ENCODE measurements around the gene FYB1.

FYB1 gene

GRCh38 chr5:39164016-39164415 is 55.3 kb downstream of the FYB1 start:
- DNase-seq (ENCODE audit: low read depth): no peak
- TF ChIP-seq, protein P1, sequence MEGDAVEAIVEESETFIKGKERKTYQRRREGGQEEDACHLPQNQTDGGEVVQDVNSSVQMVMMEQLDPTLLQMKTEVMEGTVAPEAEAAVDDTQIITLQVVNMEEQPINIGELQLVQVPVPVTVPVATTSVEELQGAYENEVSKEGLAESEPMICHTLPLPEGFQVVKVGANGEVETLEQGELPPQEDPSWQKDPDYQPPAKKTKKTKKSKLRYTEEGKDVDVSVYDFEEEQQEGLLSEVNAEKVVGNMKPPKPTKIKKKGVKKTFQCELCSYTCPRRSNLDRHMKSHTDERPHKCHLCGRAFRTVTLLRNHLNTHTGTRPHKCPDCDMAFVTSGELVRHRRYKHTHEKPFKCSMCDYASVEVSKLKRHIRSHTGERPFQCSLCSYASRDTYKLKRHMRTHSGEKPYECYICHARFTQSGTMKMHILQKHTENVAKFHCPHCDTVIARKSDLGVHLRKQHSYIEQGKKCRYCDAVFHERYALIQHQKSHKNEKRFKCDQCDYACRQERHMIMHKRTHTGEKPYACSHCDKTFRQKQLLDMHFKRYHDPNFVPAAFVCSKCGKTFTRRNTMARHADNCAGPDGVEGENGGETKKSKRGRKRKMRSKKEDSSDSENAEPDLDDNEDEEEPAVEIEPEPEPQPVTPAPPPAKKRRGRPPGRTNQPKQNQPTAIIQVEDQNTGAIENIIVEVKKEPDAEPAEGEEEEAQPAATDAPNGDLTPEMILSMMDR (conservative IDR thresholded peaks at IDR 0.05; ENCODE audit: control insufficient read depth, insufficient read depth, low read depth, low read length): no peak
- H3K4me3 ChIP-seq (ENCODE audit: control insufficient read depth, low read depth, low read length): no peak overlapping the region

DNA sequence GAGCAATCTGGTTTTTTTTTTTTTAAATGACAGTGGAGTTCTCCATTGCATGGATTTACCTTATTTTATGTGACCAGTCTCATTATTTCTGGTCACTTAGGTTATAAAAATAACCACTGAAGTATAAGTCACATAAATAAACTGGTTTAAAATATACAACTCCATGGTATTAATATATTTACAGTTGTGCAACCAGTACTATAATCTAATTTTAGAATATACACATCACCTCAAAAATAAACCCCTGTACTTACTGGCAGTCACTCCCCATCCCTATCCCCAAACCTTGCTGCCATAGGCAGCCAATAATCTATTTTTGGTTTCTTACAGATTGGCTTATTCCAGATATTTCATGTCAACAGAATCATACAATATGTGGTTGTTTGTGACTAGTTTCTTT is 57.8 kb downstream of the FYB1 start:
- no peak for DNase-seq (ENCODE audit: low read depth)
- H3K4me3 ChIP-seq (ENCODE audit: control insufficient read depth, low read depth, low read length): no peak overlapping the region
- TF ChIP-seq, protein P1 (conservative IDR thresholded peaks at IDR 0.05; ENCODE audit: control insufficient read depth, insufficient read depth, low read depth, low read length): no peak

DNA sequence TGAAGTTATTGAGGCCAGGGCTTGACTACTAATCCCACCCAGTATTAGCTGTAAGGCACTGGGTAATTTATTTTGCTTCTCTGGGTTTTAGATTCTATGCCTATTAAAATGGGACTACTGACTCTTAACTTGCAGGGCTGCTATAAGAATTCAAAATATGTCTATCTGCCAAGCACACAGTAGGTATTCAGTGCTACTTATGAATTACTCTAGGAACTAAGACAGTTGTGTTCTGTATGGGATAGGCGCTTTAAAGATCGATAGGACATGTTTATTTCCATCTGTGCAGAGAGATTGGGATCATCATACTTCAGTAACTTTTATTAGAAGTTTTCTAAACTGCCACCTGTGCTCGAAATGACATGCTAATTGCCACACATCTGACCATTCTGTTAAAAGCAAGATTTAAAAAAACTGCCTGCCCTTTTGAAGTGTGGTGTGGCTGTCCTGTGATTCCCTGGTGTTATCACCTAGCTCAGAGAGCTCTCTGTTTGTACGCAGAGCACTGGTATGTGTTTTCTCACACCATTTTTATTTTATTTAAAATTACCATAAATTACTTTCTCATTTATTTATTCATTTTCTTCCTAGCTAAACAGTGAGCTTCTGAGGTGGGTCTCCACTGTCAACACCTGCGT is 58.7 kb downstream of the FYB1 start:
- no peak for DNase-seq (ENCODE audit: low read depth)
- TF ChIP-seq, protein P1 (conservative IDR thresholded peaks at IDR 0.05; ENCODE audit: control insufficient read depth, insufficient read depth, low read depth, low read length): no peak
- no peak overlapping the region for H3K4me3 ChIP-seq (ENCODE audit: control insufficient read depth, low read depth, low read length)

- TF ChIP-seq, protein P1 (conservative IDR thresholded peaks at IDR 0.05; ENCODE audit: control insufficient read depth, insufficient read depth, low read depth, low read length): no peak
- no peak for DNase-seq (ENCODE audit: low read depth)
- no peak overlapping the region for H3K4me3 ChIP-seq (ENCODE audit: control insufficient read depth, low read depth, low read length)
Observed at GRCh38 chr5:39159811-39160490, 59.4 kb downstream of the FYB1 start.

DNA sequence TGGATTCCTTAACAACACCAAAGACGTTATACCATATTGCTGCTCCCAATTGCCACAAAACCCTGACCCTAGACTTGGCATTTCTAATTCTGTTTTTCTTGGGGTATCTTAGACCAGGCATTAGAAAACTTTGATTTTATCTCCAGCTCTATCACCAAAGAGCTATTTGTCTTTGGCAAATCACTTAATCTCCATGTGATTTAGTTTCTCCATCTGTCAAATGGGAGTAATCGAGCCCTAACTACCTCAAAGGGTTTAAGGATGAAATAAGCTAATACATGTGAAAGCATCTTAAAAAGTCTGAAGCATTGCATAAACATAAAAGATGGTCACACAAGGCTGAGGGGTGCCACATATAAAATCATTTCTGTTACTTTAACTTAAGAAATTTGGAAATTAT is 60.6 kb downstream of the FYB1 start:
- DNase-seq (ENCODE audit: low read depth): no peak
- H3K4me3 ChIP-seq (ENCODE audit: control insufficient read depth, low read depth, low read length): no peak overlapping the region
- TF ChIP-seq, protein P1 (conservative IDR thresholded peaks at IDR 0.05; ENCODE audit: control insufficient read depth, insufficient read depth, low read depth, low read length): no peak

- no peak overlapping the region for H3K4me3 ChIP-seq (ENCODE audit: control insufficient read depth, low read depth, low read length)
- TF ChIP-seq, protein P1 (conservative IDR thresholded peaks at IDR 0.05; ENCODE audit: control insufficient read depth, insufficient read depth, low read depth, low read length): no peak
Observed at GRCh38 chr5:39158127-39158593, 61.2 kb downstream of the FYB1 start.

More at GRCh38 chr5:39158127-39158593, 61.2 kb downstream of the FYB1 start:
- DNase-seq (ENCODE audit: low read depth): peak; percentile 49
